MM.1S (cell line): ENCODE measurements around the gene METAP2.

Source experiments
- DNase-seq: peaks from one replicate; pipeline ENCODE4 v3.0.0-alpha.2; 2015
- H2AFZ ChIP-seq: fragments of 300-600 bp; sonication (generic); 2 replicates; pipeline ENCODE4 v1.6.0; 2016; ENCODE audit warnings: antibody characterized with exemption, low read length
- H3F3A ChIP-seq: fragments of 300-600 bp; sonication (generic); 2 replicates; pipeline ENCODE4 v1.6.1; 2016; ENCODE audit warnings: mild to moderate bottlenecking, antibody characterized with exemption, low read length, moderate library complexity, mixed read lengths; ENCODE audit not compliant: insufficient read depth
- H3K27ac ChIP-seq: fragments of 300-600 bp; sonication (generic); 2 replicates; pipeline ENCODE4 v1.5.1; 2016; ENCODE audit warnings: mild to moderate bottlenecking, low read length
- H3K27me3 ChIP-seq: fragments of 300-600 bp; sonication (generic); replicated peaks from 2 replicates; pipeline ENCODE4 v1.6.0; 2016; ENCODE audit warnings: low read length; ENCODE audit not compliant: insufficient read depth
- H3K36me3 ChIP-seq: fragments of 300-600 bp; sonication (generic); replicated peaks from 2 replicates; pipeline ENCODE4 v1.6.1; 2016; ENCODE audit warnings: mild to moderate bottlenecking, low read length, mixed read lengths; ENCODE audit not compliant: insufficient read depth
- H3K4me1 ChIP-seq: fragments of 300-600 bp; sonication (generic); 2 replicates; pipeline ENCODE4 v1.6.1; 2016; ENCODE audit warnings: low read length, mixed read lengths
- H3K4me2 ChIP-seq: fragments of 300-600 bp; sonication (generic); 2 replicates; pipeline ENCODE4 v1.6.0; 2016; ENCODE audit warnings: low read depth, low read length
- H3K4me3 ChIP-seq: fragments of 300-600 bp; sonication (generic); 2 replicates; pipeline ENCODE4 v1.5.1; 2016; ENCODE audit warnings: low read length, mixed read lengths
- H3K79me2 ChIP-seq: fragments of 300-600 bp; sonication (generic); 2 replicates; pipeline ENCODE4 v1.6.1; 2016; ENCODE audit warnings: mixed run types, low read length, mixed read lengths
- H3K9ac ChIP-seq: fragments of 300-600 bp; sonication (generic); 2 replicates; pipeline ENCODE4 v1.6.1; 2016; ENCODE audit warnings: low read length, mixed read lengths
- H3K9me2 ChIP-seq: fragments of 300-600 bp; sonication (generic); replicated peaks from 2 replicates; pipeline ENCODE4 v1.6.1; 2016; ENCODE audit warnings: mild to moderate bottlenecking, low read length, mixed read lengths; ENCODE audit not compliant: insufficient read depth
- H3K9me3 ChIP-seq: fragments of 300-600 bp; sonication (generic); replicated peaks from 2 replicates; pipeline ENCODE4 v1.6.1; 2016; ENCODE audit warnings: mild to moderate bottlenecking, low read length, mixed read lengths; ENCODE audit not compliant: insufficient read depth
- H4K20me1 ChIP-seq: fragments of 300-600 bp; sonication (generic); 2 replicates; pipeline ENCODE4 v1.6.1; 2016; ENCODE audit warnings: mild to moderate bottlenecking, low read length, moderate library complexity, mixed read lengths; ENCODE audit not compliant: insufficient read depth
- EZH2 ChIP-seq: fragments of 300-600 bp; sonication (generic); optimal IDR thresholded peaks from 2 replicates; pipeline ENCODE3; 2017; ENCODE audit warnings: low read depth, mild to moderate bottlenecking, antibody characterized with exemption, low read length, mixed read lengths
- EZH2phosphoT487 ChIP-seq: fragments of 300-600 bp; sonication (generic); IDR thresholded peaks from 2 replicates; pipeline ENCODE4 v1.6.1; 2018; ENCODE audit warnings: antibody characterized with exemption, low read length
- TF ChIP-seq, protein P1 (sequence below): fragments of 300-600 bp; sonication (generic); IDR thresholded peaks from 2 replicates; pipeline ENCODE4 v1.5.1; 2016; ENCODE audit warnings: antibody characterized with exemption, low read length, mixed read lengths

METAP2 gene

DNA sequence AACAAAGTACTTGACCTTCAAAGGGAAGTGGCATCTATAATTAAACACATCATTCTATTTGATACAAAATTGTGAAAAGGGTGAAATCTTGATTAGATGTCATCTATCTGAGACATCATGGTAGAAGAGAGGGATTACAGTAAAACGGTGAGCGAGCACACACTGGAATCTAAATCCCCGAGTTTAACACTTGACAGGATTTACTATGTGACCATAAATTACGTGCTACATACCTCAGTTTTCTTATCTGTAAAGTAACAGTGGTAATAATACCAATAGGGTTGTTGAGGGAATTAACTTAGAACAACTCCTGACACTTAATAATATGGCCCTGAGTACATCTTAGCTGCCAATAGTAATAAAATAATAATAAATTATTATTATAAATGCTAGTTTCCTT lies 64.1 kb downstream of the METAP2 start:
- no peaks in the 10 kb centered on the region for H3K27me3 ChIP-seq
- H3K4me2 ChIP-seq = no peak overlapping the region
- no peak overlapping the region for H3K27ac ChIP-seq
- no peak overlapping the region for H3K4me3 ChIP-seq
- DNase-seq = no peak
- H3K9ac ChIP-seq = no peak overlapping the region
- H3K9me2 ChIP-seq = no peaks in the 10 kb centered on the region
- TF ChIP-seq EZH2phosphoT487 (no peak), EZH2 (no peak)
- TF ChIP-seq, protein P1, sequence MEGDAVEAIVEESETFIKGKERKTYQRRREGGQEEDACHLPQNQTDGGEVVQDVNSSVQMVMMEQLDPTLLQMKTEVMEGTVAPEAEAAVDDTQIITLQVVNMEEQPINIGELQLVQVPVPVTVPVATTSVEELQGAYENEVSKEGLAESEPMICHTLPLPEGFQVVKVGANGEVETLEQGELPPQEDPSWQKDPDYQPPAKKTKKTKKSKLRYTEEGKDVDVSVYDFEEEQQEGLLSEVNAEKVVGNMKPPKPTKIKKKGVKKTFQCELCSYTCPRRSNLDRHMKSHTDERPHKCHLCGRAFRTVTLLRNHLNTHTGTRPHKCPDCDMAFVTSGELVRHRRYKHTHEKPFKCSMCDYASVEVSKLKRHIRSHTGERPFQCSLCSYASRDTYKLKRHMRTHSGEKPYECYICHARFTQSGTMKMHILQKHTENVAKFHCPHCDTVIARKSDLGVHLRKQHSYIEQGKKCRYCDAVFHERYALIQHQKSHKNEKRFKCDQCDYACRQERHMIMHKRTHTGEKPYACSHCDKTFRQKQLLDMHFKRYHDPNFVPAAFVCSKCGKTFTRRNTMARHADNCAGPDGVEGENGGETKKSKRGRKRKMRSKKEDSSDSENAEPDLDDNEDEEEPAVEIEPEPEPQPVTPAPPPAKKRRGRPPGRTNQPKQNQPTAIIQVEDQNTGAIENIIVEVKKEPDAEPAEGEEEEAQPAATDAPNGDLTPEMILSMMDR = no peak
- no peaks in the 10 kb centered on the region for H3K9me3 ChIP-seq
- no peaks in the 10 kb centered on the region for H3F3A ChIP-seq
- no peaks in the 10 kb centered on the region for H3K36me3 ChIP-seq
- no peaks in the 10 kb centered on the region for H3K79me2 ChIP-seq
- no peak overlapping the region for H2AFZ ChIP-seq
- H4K20me1 ChIP-seq = no peaks in the 10 kb centered on the region
- peaks cover 2% of the 10 kb centered on the region; the same call in 1 of the 2 replicates for H3K4me1 ChIP-seq

DNA sequence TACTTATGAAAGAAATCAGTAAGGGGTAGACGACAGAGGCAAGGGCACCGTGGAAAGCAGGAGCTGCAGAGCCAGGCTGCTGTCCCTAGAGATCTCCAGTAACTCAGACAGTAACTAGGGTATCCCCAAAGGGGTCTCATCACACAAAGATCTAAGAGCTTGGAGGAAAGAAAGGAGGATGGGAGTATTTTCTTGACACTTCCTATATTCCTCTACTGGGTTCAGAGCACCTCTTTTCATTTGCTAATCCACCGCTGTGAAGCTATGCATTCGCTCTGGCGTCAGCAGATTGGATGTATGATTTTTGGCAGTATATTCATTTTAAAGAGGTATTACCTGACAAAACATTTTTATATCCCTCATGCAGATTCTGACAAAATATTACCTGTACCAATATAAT lies 64.7 kb downstream of the METAP2 start:
- Histone ChIP-seq H3K9me3 (no peaks in the 10 kb centered on the region), H3K9ac (no peak overlapping the region), H4K20me1 (no peaks in the 10 kb centered on the region), H3K27ac (no peak overlapping the region), H2AFZ (no peak overlapping the region), H3F3A (no peaks in the 10 kb centered on the region), H3K79me2 (no peaks in the 10 kb centered on the region), H3K4me3 (no peak overlapping the region), H3K4me2 (no peak overlapping the region), H3K27me3 (no peaks in the 10 kb centered on the region), H3K4me1 (peaks cover 2% of the 10 kb centered on the region; the same call in 1 of the 2 replicates), H3K9me2 (no peaks in the 10 kb centered on the region), H3K36me3 (no peaks in the 10 kb centered on the region)
- TF ChIP-seq EZH2phosphoT487 (no peak), EZH2 (no peak)
- TF ChIP-seq, protein P1 = no peak
- no peak for DNase-seq

- Histone ChIP-seq H3K9ac (no peak overlapping the region), H3K4me3 (no peak overlapping the region), H3K4me2 (no peak overlapping the region), H3K9me3 (no peaks in the 10 kb centered on the region), H3K9me2 (no peaks in the 10 kb centered on the region), H2AFZ (no peak overlapping the region), H3K36me3 (no peaks in the 10 kb centered on the region), H3K27me3 (no peaks in the 10 kb centered on the region), H3K79me2 (no peaks in the 10 kb centered on the region), H4K20me1 (no peaks in the 10 kb centered on the region), H3F3A (no peaks in the 10 kb centered on the region), H3K4me1 (no peaks in the 10 kb centered on the region), H3K27ac (no peak overlapping the region)
- TF ChIP-seq, protein P1 = no peak
- TF ChIP-seq EZH2phosphoT487 = no peak
- TF ChIP-seq EZH2 = no peak
- DNase-seq = no peak
These were observed 67.5 kb downstream of the METAP2 start for GRCh38 chr12:95541436-95541835.
